Coronary artery (tissue), 2 donors: ENCODE results near the gene TRIM38.
A peak's percentile ranks its signal among the peaks of the same experiment; 100 is the strongest.

Experiments used
- DNase-seq: peaks from one replicate; pipeline ENCODE4 v3.0.0-alpha.2; 2017; ENCODE audit warnings: low spot score
- H3K27ac ChIP-seq, 2 donors: fragments of 200-600 bp; sonication (generic); one replicate each; pipeline ENCODE4 v1.5.1; 2016 to 2019
- H3K4me3 ChIP-seq: fragments of 200-600 bp; sonication (generic); 2 replicates; pipeline ENCODE4 v1.5.1; 2016; ENCODE audit warnings: mild to moderate bottlenecking, moderate library complexity
- CTCF ChIP-seq: fragments of 200-600 bp; sonication (generic); IDR thresholded peaks from one replicate; pipeline ENCODE4 v1.5.1; 2019; ENCODE audit warnings: antibody characterized with exemption

TRIM38 gene

GRCh38 chr6:25972128-25972527 lies 9.5 kb downstream of the TRIM38 start:
- TF ChIP-seq CTCF, result no peak
- DNase-seq, result no peak
- H3K4me3 ChIP-seq, result no peak overlapping the region
- peak overlapping the region; percentile 49 to 83 for H3K27ac ChIP-seq

DNA sequence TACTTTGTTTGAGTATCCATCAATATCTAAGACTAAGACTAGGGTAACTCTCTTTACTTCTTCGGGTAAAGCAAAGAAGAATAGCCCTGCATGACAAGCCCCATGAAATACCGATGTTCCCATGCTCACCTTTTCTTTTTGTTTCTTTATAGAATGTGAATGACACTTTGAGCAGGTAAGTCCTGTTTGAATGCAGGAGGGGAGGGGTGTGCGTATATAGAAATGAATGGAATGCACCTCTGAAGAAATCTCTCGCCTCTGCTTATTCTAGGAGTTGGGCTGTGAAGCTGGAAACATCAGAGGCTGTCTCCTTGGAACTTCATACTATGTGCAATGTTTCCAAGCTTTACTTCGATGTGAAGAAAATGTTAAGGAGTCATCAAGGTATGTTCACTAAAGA lies 10.3 kb downstream of the TRIM38 start:
- no peak for TF ChIP-seq CTCF
- no peak overlapping the region for H3K4me3 ChIP-seq
- peak overlapping the region in 1 of 2 donors; percentile 7 for H3K27ac ChIP-seq
- no peak for DNase-seq

DNA sequence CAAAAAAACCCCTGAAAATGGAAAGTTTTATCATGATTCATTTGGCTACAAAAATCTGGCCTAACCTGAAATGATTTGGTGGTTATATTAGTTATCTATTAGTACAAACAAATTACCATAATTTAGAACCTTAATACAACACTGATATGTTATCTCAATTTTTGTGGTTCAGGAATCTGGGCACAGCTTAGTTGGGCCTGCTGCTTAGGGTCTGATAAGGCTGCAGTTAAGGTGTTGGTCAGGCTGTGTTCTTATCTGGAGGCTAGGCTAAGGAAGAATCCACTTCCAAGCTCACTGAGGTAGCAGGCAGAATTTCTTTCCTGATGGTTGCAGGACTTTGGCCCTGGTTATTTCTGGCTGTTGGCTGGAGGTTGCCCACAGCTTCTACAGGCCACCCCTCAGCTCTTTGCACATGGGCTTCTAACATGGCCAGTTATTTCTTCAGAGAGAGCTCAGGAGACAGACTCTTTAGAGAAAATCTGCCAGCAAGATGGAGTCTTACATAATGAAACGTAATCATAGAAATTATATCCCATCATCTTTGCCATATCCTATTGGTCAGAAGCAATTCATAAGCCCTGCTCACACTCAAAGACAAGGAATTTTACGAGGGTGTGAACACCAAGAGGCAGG lies 11.4 kb downstream of the TRIM38 start:
- TF ChIP-seq CTCF, result no peak
- Histone ChIP-seq H3K27ac (no peak overlapping the region), H3K4me3 (no peak overlapping the region)
- DNase-seq, result no peak

DNA sequence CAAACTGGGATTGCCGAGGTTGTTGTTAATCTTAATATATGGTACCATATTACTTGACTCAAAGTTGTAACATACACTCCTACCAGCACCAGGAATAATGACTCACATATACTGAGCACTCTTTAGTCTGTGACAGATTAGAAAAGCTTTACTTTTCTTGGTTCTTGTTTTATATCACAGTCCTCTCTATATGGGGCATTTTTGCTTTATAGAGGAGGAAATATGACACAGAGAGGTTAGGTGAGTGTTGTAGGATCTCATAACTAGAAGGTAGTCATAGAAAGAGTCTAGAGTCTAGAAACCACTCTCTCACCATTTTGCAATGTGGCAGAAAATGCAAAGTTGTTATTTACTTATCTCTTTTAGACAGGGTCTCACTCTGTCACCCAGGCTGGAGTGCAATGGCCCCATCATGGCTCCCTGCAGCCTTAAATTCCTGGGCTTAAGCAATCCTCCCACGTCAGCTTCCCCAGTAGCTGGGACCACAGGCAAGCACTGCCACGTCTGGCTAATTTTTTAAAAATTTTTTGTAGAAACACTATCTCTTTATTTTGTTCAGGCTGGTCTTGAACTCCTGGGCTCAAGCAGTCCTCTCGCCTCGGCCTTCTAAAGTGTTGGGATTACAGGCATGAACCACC lies 13.4 kb downstream of the TRIM38 start:
- no peak for DNase-seq
- TF ChIP-seq CTCF, result no peak
- no peak overlapping the region for H3K27ac ChIP-seq
- no peak overlapping the region for H3K4me3 ChIP-seq

- H3K27ac ChIP-seq, result no peak overlapping the region
- no peak overlapping the region for H3K4me3 ChIP-seq
- DNase-seq, result no peak
- no peak for TF ChIP-seq CTCF
These were observed 18.3 kb downstream of the TRIM38 start for GRCh38 chr6:25980935-25981334.

DNA sequence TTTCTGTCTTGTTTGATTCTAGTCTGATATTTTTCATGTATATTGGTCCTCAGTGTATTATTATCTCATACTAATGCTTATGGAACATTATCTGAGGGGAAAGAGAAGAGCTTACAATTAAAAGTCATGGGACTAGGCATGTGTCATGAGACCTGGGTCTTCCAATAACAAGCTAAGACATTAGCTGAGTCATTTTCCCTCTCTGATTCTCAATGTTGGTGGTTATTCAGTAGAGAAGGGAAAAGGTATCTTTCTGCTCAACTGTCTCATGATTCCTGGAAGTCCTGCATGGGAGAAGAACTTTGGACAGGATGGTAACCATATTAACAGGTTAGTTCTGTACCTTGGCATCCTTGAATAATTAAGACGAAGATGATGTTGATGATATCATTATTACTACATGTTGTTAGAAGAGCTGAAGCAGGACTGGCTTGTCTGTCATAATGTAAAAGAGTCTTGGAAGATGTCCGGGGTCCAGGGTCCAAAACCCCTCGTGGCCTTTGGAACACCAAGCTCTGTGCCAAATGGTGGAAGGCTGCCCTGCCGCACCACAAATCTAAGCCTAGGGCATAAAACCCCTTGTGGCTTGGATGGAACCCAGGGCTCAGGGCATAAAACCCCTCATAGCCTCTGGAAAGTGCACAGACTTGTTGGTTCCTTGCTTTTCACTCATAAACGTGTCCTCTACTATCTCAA lies 19.1 kb downstream of the TRIM38 start:
- Histone ChIP-seq H3K27ac (no peak overlapping the region), H3K4me3 (no peak overlapping the region)
- no peak for DNase-seq
- TF ChIP-seq CTCF, result no peak

DNA sequence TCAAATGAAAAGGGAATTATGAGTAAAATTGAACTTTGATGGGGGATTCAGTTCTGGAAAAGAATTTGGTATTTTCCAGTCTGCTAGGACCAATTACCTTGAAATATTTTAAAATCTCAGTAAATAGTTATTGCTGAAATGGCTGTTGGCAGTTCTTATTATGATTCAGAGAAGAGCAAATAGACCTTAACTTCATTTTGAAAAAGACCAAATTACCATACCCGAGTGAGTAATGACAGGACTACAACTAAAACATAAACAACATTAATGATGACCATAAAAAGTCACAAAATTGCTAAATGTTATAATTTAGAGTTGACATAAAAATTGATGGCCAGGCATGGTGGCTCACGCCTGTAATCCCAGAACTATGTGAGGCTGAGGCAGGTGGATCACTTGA lies 21.7 kb downstream of the TRIM38 start:
- Histone ChIP-seq H3K4me3 (no peak overlapping the region), H3K27ac (no peak overlapping the region)
- no peak for TF ChIP-seq CTCF
- DNase-seq, result no peak
